ENCODE data around the gene MEGF10. TPM values are rescaled to one million over a fixed set of nuclear protein-coding genes. Genes with fewer than 3 reads are reported as not detected.

The MEGF10 gene
- total and polyA plus RNA-seq, 2 donors (not counting 1 experiment from before 2014, with no cell fraction given): not detected

GRCh38 chr5:127359502-127359901 is 68.9 kb downstream of the MEGF10 start:
- no peaks in the 10 kb centered on the region for H3K4me1 ChIP-seq (ENCODE audit: control insufficient read depth in 2 of 2, insufficient read depth in 2 of 2, low read length in 2 of 2)
- H3K9ac ChIP-seq (ENCODE audit: low read length): no peak overlapping the region
- H3K4me3 ChIP-seq (ENCODE audit: control extremely low read depth in 1 of 5, extremely low read depth in 1 of 5, insufficient read depth in 1 of 5, low read depth in 2 of 5, low read length in 4 of 5): no peak overlapping the region
- no peak for ATAC-seq (ENCODE audit: low read depth)
- H2AFZ ChIP-seq (ENCODE audit: insufficient read depth, low read depth, low read length, poor library complexity, severe bottlenecking): no peak overlapping the region
- no peak for DNase-seq
- Mint-ChIP-seq H3K9me3 (ENCODE audit: insufficient read depth) (no peaks in the 10 kb centered on the region), H3K4me1 (no peaks in the 10 kb centered on the region), H3K27ac (no peak overlapping the region), H3K4me3 (no peak overlapping the region), H3K27me3 (peaks cover 27% of the 10 kb centered on the region)
- intact Hi-C loops (cut with micrococcal nuclease): no loop called here
- no peaks in the 10 kb centered on the region for H3K9me3 ChIP-seq (ENCODE audit: control extremely low read depth in 1 of 3, control insufficient read depth in 2 of 3, insufficient read depth in 1 of 3, low read length in 2 of 3)
- TF ChIP-seq, protein P1, sequence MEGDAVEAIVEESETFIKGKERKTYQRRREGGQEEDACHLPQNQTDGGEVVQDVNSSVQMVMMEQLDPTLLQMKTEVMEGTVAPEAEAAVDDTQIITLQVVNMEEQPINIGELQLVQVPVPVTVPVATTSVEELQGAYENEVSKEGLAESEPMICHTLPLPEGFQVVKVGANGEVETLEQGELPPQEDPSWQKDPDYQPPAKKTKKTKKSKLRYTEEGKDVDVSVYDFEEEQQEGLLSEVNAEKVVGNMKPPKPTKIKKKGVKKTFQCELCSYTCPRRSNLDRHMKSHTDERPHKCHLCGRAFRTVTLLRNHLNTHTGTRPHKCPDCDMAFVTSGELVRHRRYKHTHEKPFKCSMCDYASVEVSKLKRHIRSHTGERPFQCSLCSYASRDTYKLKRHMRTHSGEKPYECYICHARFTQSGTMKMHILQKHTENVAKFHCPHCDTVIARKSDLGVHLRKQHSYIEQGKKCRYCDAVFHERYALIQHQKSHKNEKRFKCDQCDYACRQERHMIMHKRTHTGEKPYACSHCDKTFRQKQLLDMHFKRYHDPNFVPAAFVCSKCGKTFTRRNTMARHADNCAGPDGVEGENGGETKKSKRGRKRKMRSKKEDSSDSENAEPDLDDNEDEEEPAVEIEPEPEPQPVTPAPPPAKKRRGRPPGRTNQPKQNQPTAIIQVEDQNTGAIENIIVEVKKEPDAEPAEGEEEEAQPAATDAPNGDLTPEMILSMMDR (IDR thresholded peaks at IDR 0.05): no peak
- no peak for TF ChIP-seq EZH2 (IDR thresholded peaks at IDR 0.05; ENCODE audit: borderline replicate concordance, insufficient read depth, low read depth, low read length, poor library complexity, severe bottlenecking)
- H3K27me3 ChIP-seq (replicated peaks in 1 of 4; ENCODE audit: control extremely low read depth in 1 of 4, control insufficient read depth in 3 of 4, insufficient read depth in 4 of 4, low read length in 3 of 4): no peaks in the 10 kb centered on the region
- POLR2A ChIA-PET: no interaction called here
- CTCF ChIA-PET: interaction anchor here (1.2 kb wide), 1 partner anchor 15 kb away, joined by 4 read pairs; no protein-coding TSS in a partner anchor
- no peaks in the 10 kb centered on the region for H3K79me2 ChIP-seq (ENCODE audit: control insufficient read depth, insufficient read depth, low read length)
- H3K4me2 ChIP-seq (replicated peaks; ENCODE audit: low read depth, low read length, poor library complexity, severe bottlenecking): no peak overlapping the region
- no peak overlapping the region for H3K27ac ChIP-seq (ENCODE audit: low read length in 2 of 2)
- no peaks in the 10 kb centered on the region for H3K36me3 ChIP-seq (replicated peaks in 1 of 2; ENCODE audit: control extremely low read depth in 1 of 2, control insufficient read depth in 1 of 2, extremely low read depth in 1 of 2, insufficient read depth in 2 of 2, low read length in 1 of 2)
- no CpG with 5 or more reads among the region's 2 CpGs for WGBS (ENCODE audit: insufficient coverage)
- no peaks in the 10 kb centered on the region for H4K20me1 ChIP-seq (ENCODE audit: control insufficient read depth, insufficient read depth, low read length, poor library complexity, severe bottlenecking)

GRCh38 chr5:127363403-127363802 is 72.8 kb downstream of the MEGF10 start:
- DNase-seq: no peak
- CTCF ChIA-PET: no interaction called here
- intact Hi-C loops (cut with micrococcal nuclease): no loop called here

More at GRCh38 chr5:127363403-127363802, 72.8 kb downstream of the MEGF10 start:
- H3K4me3 Mint-ChIP-seq: no peak overlapping the region
- Histone ChIP-seq H2AFZ (ENCODE audit: insufficient read depth, low read depth, low read length, poor library complexity, severe bottlenecking) (no peak overlapping the region), H3K36me3 (replicated peaks in 1 of 2; ENCODE audit: control extremely low read depth in 1 of 2, control insufficient read depth in 1 of 2, extremely low read depth in 1 of 2, insufficient read depth in 2 of 2, low read length in 1 of 2) (no peaks in the 10 kb centered on the region), H3K4me2 (replicated peaks; ENCODE audit: low read depth, low read length, poor library complexity, severe bottlenecking) (no peak overlapping the region), H3K27ac (ENCODE audit: low read length in 2 of 2) (no peak overlapping the region), H3K4me3 (ENCODE audit: control extremely low read depth in 1 of 5, extremely low read depth in 1 of 5, insufficient read depth in 1 of 5, low read depth in 2 of 5, low read length in 4 of 5) (no peak overlapping the region), H3K9ac (ENCODE audit: low read length) (no peak overlapping the region), H4K20me1 (ENCODE audit: control insufficient read depth, insufficient read depth, low read length, poor library complexity, severe bottlenecking) (no peaks in the 10 kb centered on the region), H3K4me1 (ENCODE audit: control insufficient read depth in 2 of 2, insufficient read depth in 2 of 2, low read length in 2 of 2) (no peaks in the 10 kb centered on the region), H3K9me3 (ENCODE audit: control extremely low read depth in 1 of 3, control insufficient read depth in 2 of 3, insufficient read depth in 1 of 3, low read length in 2 of 3) (no peaks in the 10 kb centered on the region), H3K27me3 (replicated peaks in 1 of 4; ENCODE audit: control extremely low read depth in 1 of 4, control insufficient read depth in 3 of 4, insufficient read depth in 4 of 4, low read length in 3 of 4) (peaks cover 0 to 10% (median 0%) of the 10 kb centered on the region in 4 experiments), H3K79me2 (ENCODE audit: control insufficient read depth, insufficient read depth, low read length) (no peaks in the 10 kb centered on the region)
- H3K27me3 Mint-ChIP-seq: peaks cover 29% of the 10 kb centered on the region
- no peaks in the 10 kb centered on the region for H3K4me1 Mint-ChIP-seq
- H3K27ac Mint-ChIP-seq: no peak overlapping the region
- 79% methylated on average over 1 of the region's 4 CpGs for WGBS (ENCODE audit: insufficient coverage)
- TF ChIP-seq, protein P1 (IDR thresholded peaks at IDR 0.05): no peak
- no peak for TF ChIP-seq EZH2 (IDR thresholded peaks at IDR 0.05; ENCODE audit: borderline replicate concordance, insufficient read depth, low read depth, low read length, poor library complexity, severe bottlenecking)
- POLR2A ChIA-PET: no interaction called here
- no peaks in the 10 kb centered on the region for H3K9me3 Mint-ChIP-seq (ENCODE audit: insufficient read depth)
- no peak for ATAC-seq (ENCODE audit: low read depth)
